ENCODE data around the gene MTMR12.

The MTMR12 gene

GRCh38 chr5:32187675-32188074 lies 125.1 kb downstream of the MTMR12 start:
- H3K4me3 ChIP-seq (ENCODE audit: low read depth, low read length), result no peak overlapping the region
- TF ChIP-seq CTCF (IDR thresholded peaks at IDR 0.05; ENCODE audit: insufficient read depth, low read depth, low read length, missing control alignments), result no peak

GRCh38 chr5:32182463-32183063 lies 130.2 kb downstream of the MTMR12 start:
- H3K4me3 ChIP-seq (ENCODE audit: low read depth, low read length), result no peak overlapping the region
- TF ChIP-seq CTCF (IDR thresholded peaks at IDR 0.05; ENCODE audit: insufficient read depth, low read depth, low read length, missing control alignments), result no peak
- peak; percentile 65 for DNase-seq (ENCODE audit: low read depth)

More at GRCh38 chr5:32187675-32188074, 125.1 kb downstream of the MTMR12 start:
- no peak for DNase-seq (ENCODE audit: low read depth)
